ENCODE measurements around the gene ZNF37A. TPM values are rescaled to one million over a fixed set of nuclear protein-coding genes. Genes with fewer than 3 reads are reported as not detected.
A peak's percentile ranks its signal among the peaks of the same experiment; 100 is the strongest.
"Not testable (repeated sequence)": the region's sequence is repeated elsewhere in the genome, so short reads cannot be mapped to it uniquely, and the experiment has no call there.

ZNF37A gene
- total and polyA plus RNA-seq, 12 donors = 2.8 to 9.2 (median 7.3) TPM

GRCh38 chr10:38054361-38054797 is 39.8 kb upstream of the ZNF37A start:
- Histone ChIP-seq H3K27ac (no peak overlapping the region), H3K36me3 (peaks cover 0 to 81% (median 46%) of the 10 kb centered on the region in 9 donors), H3K4me1 (no peaks in the 10 kb centered on the region), H3K4me3 (no peak overlapping the region), H3K9me3 (peaks cover 0 to 81% (median 28%) of the 10 kb centered on the region in 11 donors), H3K27me3 (no peaks in the 10 kb centered on the region)
- intact Hi-C loops (cut with DNase I) = no loop called here
- peak in 1 of 8 donors; percentile 51 for ATAC-seq
- DNase-seq = no peak
- no peak for TF ChIP-seq CTCF (IDR thresholded peaks at IDR 0.05)

- Histone ChIP-seq H3K9me3 (peaks cover 0 to 77% (median 28%) of the 10 kb centered on the region in 11 donors), H3K36me3 (peaks cover 0 to 87% (median 46%) of the 10 kb centered on the region in 9 donors)
- H3K27ac ChIP-seq; ATAC-seq; intact Hi-C loops (cut with DNase I); H3K27me3 ChIP-seq; H3K4me3 ChIP-seq; DNase-seq; H3K4me1 ChIP-seq: not testable (repeated sequence)
- WGBS, 2 donors = 99% methylated on average over 5 of the region's 5 CpGs
These were observed 38.8 kb upstream of the ZNF37A start for GRCh38 chr10:38055274-38055894.

- DNase-seq; H3K4me3 ChIP-seq; H3K27ac ChIP-seq; H3K27me3 ChIP-seq; ATAC-seq; H3K9me3 ChIP-seq; H3K4me1 ChIP-seq; intact Hi-C loops (cut with DNase I); H3K36me3 ChIP-seq: not testable (repeated sequence)
- WGBS, 2 donors = 45 to 73% methylated on average over 1 of the region's 1 CpG
These were observed 24.5 kb upstream of the ZNF37A start for GRCh38 chr10:38069663-38070062.

GRCh38 chr10:38070501-38070900 is 23.6 kb upstream of the ZNF37A start:
- Histone ChIP-seq H3K4me3 (no peak overlapping the region), H3K27ac (no peak overlapping the region), H3K36me3 (no peaks in the 10 kb centered on the region), H3K4me1 (no peaks in the 10 kb centered on the region), H3K9me3 (peaks cover 0 to under 1% (median 0%) of the 10 kb centered on the region in 11 donors), H3K27me3 (no peaks in the 10 kb centered on the region)
- TF ChIP-seq CTCF (IDR thresholded peaks at IDR 0.05) = no peak
- ATAC-seq (no peak), DNase-seq (no peak)
- intact Hi-C loops (cut with DNase I) = no loop called here
- 85 to 89% methylated on average over 8 of the region's 8 CpGs for WGBS, 2 donors

- Histone ChIP-seq H3K9me3 (peaks cover 0 to 12% (median 0%) of the 10 kb centered on the region in 11 donors), H3K4me3 (no peak overlapping the region), H3K4me1 (no peaks in the 10 kb centered on the region), H3K27ac (no peak overlapping the region), H3K27me3 (no peaks in the 10 kb centered on the region), H3K36me3 (no peaks in the 10 kb centered on the region)
- TF ChIP-seq CTCF (IDR thresholded peaks at IDR 0.05) = no peak
- intact Hi-C loops (cut with DNase I) = no loop called here
- ATAC-seq = no peak
- DNase-seq = no peak
These were observed 21.6 kb upstream of the ZNF37A start for GRCh38 chr10:38072552-38072951.
